Caco-2 (cell line): Measurements from ENCODE around the gene DLG2. TPM values are rescaled to one million over a fixed set of nuclear protein-coding genes. Genes with fewer than 3 reads are reported as not detected.

Experiments
- BruUV-seq: library from RNA; stranded (reverse); fragments of 400-500 nt; replicated peaks from 2 replicates; lab custom pipeline; 2021; lab: Mats Ljungman, UMichigan
- CTCF ChIA-PET: fragments of 300-600 bp; sonication (Branson Sonifier 250); formaldehyde crosslinking; loops from one replicate; lab custom pipeline; 2022; ENCODE audit warnings: antibody characterized with exemption; lab: Charles Lee
- POLR2A ChIA-PET: fragments of 300-600 bp; sonication (Branson Sonifier 250); formaldehyde crosslinking; loops from one replicate; lab custom pipeline; 2022; ENCODE audit warnings: antibody characterized with exemption; lab: Charles Lee
- DNase-seq, 2 experiments: peaks; one replicate each; pipeline versions ENCODE4 v3.0.0 to v3.0.0-alpha.2; 2020 to 2022
- H3K27me3 ChIP-seq: replicated peaks from 2 replicates; pipeline ENCODE4 v1.6.0; 2011; ENCODE audit warnings: low read length; ENCODE audit not compliant: control insufficient read depth, insufficient read depth
- H3K36me3 ChIP-seq: 2 replicates; pipeline ENCODE4 v1.5.1; 2011; ENCODE audit warnings: low read length; ENCODE audit not compliant: control insufficient read depth, insufficient read depth
- H3K4me1 ChIP-seq: fragments of 250-450 bp; sonication (Bioruptor Pico); 2 replicates; pipeline ENCODE4 v1.5.1; 2020; ENCODE audit warnings: mild to moderate bottlenecking
- H3K4me3 ChIP-seq: 2 replicates; pipeline ENCODE4 v1.5.1; 2011; ENCODE audit warnings: low read depth, mild to moderate bottlenecking, control low read depth, low read length
- H3K9me3 ChIP-seq: fragments of 250-450 bp; sonication (Bioruptor Pico); 2 replicates; pipeline ENCODE4 v1.5.1; 2020; ENCODE audit warnings: mild to moderate bottlenecking, moderate library complexity
- H3K27ac Mint-ChIP-seq: one replicate; pipeline ENCODE4 v1.8.0; 2022; ENCODE audit warnings: mixed read lengths; ENCODE audit not compliant: unreplicated experiment
- H3K27me3 Mint-ChIP-seq: one replicate; pipeline ENCODE4 v1.8.0; 2022; ENCODE audit warnings: mixed read lengths; ENCODE audit not compliant: insufficient read depth, unreplicated experiment
- H3K36me3 Mint-ChIP-seq: one replicate; pipeline ENCODE4 v1.8.0; 2022; ENCODE audit warnings: mild to moderate bottlenecking, mixed read lengths; ENCODE audit not compliant: insufficient read depth, unreplicated experiment
- H3K4me1 Mint-ChIP-seq: one replicate; pipeline ENCODE4 v1.8.0; 2022; ENCODE audit warnings: low read depth, mixed read lengths; ENCODE audit not compliant: unreplicated experiment
- H3K4me3 Mint-ChIP-seq: one replicate; pipeline ENCODE4 v1.8.0; 2022; ENCODE audit warnings: mild to moderate bottlenecking, moderate library complexity, mixed read lengths; ENCODE audit not compliant: unreplicated experiment
- H3K9me3 Mint-ChIP-seq: one replicate; pipeline ENCODE4 v1.8.0; 2022; ENCODE audit warnings: mixed read lengths; ENCODE audit not compliant: unreplicated experiment
- intact Hi-C: fragments of 100-400 bp; cut with micrococcal nuclease; formaldehyde crosslinking; loops from one replicate; pipeline ENCODE4 v1.10.0; 2022; ENCODE audit not compliant: unreplicated experiment
- total RNA-seq: library from RNA; stranded (reverse); gene quantifications from 2 replicates; pipeline ENCODE4 v1.2.3, GENCODE V29; 2022
- TF ChIP-seq, protein P1 (sequence below), 2 experiments: fragments of 200-600 bp in 1 of 2; IDR thresholded peaks; 1 replicate in 1 of 2; 2 replicates in 1 of 2; pipeline versions ENCODE4 v1.5.1 to v1.8.0; 2011 to 2022; ENCODE audit warnings: antibody characterized with exemption in 1 of 2, control low read depth in 1 of 2, inconsistent platforms in 1 of 2, low read depth in 1 of 2, low read length in 1 of 2, mild to moderate bottlenecking in 1 of 2, moderate library complexity in 1 of 2; ENCODE audit not compliant: insufficient read depth in 1 of 2, severe bottlenecking in 1 of 2, unreplicated experiment in 1 of 2

The DLG2 gene
- total RNA-seq, 1 experiment from 2014 or later, result 21.6 TPM

GRCh38 chr11:85316967-85317366 lies 310.2 kb downstream of the DLG2 start:
- H3K36me3 Mint-ChIP-seq, result no peaks in the 10 kb centered on the region
- no peak for DNase-seq
- H3K27ac Mint-ChIP-seq, result no peak overlapping the region
- peaks cover 3% of the 10 kb centered on the region for H3K27me3 Mint-ChIP-seq
- H3K4me1 Mint-ChIP-seq, result peaks cover 2% of the 10 kb centered on the region
- TF ChIP-seq, protein P1, sequence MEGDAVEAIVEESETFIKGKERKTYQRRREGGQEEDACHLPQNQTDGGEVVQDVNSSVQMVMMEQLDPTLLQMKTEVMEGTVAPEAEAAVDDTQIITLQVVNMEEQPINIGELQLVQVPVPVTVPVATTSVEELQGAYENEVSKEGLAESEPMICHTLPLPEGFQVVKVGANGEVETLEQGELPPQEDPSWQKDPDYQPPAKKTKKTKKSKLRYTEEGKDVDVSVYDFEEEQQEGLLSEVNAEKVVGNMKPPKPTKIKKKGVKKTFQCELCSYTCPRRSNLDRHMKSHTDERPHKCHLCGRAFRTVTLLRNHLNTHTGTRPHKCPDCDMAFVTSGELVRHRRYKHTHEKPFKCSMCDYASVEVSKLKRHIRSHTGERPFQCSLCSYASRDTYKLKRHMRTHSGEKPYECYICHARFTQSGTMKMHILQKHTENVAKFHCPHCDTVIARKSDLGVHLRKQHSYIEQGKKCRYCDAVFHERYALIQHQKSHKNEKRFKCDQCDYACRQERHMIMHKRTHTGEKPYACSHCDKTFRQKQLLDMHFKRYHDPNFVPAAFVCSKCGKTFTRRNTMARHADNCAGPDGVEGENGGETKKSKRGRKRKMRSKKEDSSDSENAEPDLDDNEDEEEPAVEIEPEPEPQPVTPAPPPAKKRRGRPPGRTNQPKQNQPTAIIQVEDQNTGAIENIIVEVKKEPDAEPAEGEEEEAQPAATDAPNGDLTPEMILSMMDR (IDR thresholded peaks at IDR 0.05; ENCODE audit: insufficient read depth in 1 of 2, low read depth in 1 of 2, low read length in 1 of 2, severe bottlenecking in 1 of 2, unreplicated experiment in 1 of 2), result no peak
- H3K9me3 Mint-ChIP-seq, result no peaks in the 10 kb centered on the region
- H3K4me3 Mint-ChIP-seq, result no peak overlapping the region
- intact Hi-C loops, result no loop called here
- Histone ChIP-seq H3K27me3 (no peaks in the 10 kb centered on the region), H3K9me3 (no peaks in the 10 kb centered on the region), H3K4me3 (no peak overlapping the region), H3K36me3 (no peaks in the 10 kb centered on the region), H3K4me1 (no peaks in the 10 kb centered on the region)
- no TSS peak for BruUV-seq
- ChIA-PET POLR2A (no interaction called here), CTCF (no interaction called here)

DNA sequence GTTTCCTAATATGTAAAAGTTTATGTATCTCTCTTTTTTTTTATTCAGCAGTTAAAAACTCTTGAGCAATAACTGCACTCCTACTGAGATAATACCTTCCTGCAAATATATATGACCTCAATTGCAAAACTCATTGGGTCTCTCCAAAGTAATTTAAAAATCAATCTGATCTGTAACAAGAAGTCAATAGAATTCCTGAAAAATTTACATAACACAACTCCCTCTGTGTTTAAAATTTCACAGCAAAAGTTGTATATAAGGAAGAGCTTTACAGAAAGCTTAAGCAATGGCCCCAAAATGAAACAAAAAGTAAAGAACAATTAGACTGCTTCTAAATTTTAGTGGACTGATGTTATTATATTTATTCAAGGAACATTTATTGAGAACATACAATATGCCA lies 313.4 kb downstream of the DLG2 start:
- no peaks in the 10 kb centered on the region for H3K4me1 ChIP-seq
- no peak for DNase-seq
- H3K36me3 Mint-ChIP-seq, result no peaks in the 10 kb centered on the region
- CTCF ChIA-PET, result no interaction called here
- POLR2A ChIA-PET, result no interaction called here
- BruUV-seq, result no TSS peak
- H3K9me3 Mint-ChIP-seq, result no peaks in the 10 kb centered on the region
- H3K4me3 ChIP-seq, result no peak overlapping the region
- H3K27ac Mint-ChIP-seq, result no peak overlapping the region
- TF ChIP-seq, protein P1 (IDR thresholded peaks at IDR 0.05; ENCODE audit: insufficient read depth in 1 of 2, low read depth in 1 of 2, low read length in 1 of 2, severe bottlenecking in 1 of 2, unreplicated experiment in 1 of 2), result no peak
- H3K4me3 Mint-ChIP-seq, result no peak overlapping the region
- no peaks in the 10 kb centered on the region for H3K36me3 ChIP-seq
- H3K4me1 Mint-ChIP-seq, result peaks cover 7% of the 10 kb centered on the region
- no peaks in the 10 kb centered on the region for H3K9me3 ChIP-seq
- H3K27me3 ChIP-seq, result no peaks in the 10 kb centered on the region
- intact Hi-C loops, result no loop called here
- peaks cover 6% of the 10 kb centered on the region for H3K27me3 Mint-ChIP-seq

- TF ChIP-seq, protein P1 (IDR thresholded peaks at IDR 0.05; ENCODE audit: insufficient read depth in 1 of 2, low read depth in 1 of 2, low read length in 1 of 2, severe bottlenecking in 1 of 2, unreplicated experiment in 1 of 2), result no peak
- H3K36me3 ChIP-seq, result no peaks in the 10 kb centered on the region
- no peak overlapping the region for H3K4me3 Mint-ChIP-seq
- H3K9me3 ChIP-seq, result no peaks in the 10 kb centered on the region
- ChIA-PET POLR2A (no interaction called here), CTCF (no interaction called here)
- intact Hi-C loops, result no loop called here
- H3K27me3 Mint-ChIP-seq, result peaks cover 3% of the 10 kb centered on the region
- H3K9me3 Mint-ChIP-seq, result no peaks in the 10 kb centered on the region
- no peaks in the 10 kb centered on the region for H3K36me3 Mint-ChIP-seq
- no peaks in the 10 kb centered on the region for H3K4me1 ChIP-seq
- no peak overlapping the region for H3K27ac Mint-ChIP-seq
- H3K4me3 ChIP-seq, result no peak overlapping the region
- BruUV-seq, result no TSS peak
- H3K4me1 Mint-ChIP-seq, result peaks cover 7% of the 10 kb centered on the region
- no peaks in the 10 kb centered on the region for H3K27me3 ChIP-seq
- no peak for DNase-seq
Observed at GRCh38 chr11:85310479-85310878, 316.7 kb downstream of the DLG2 start.
